Calu3 (cell line): Measurements from ENCODE around the gene SRSF11. TPM values are rescaled to one million over a fixed set of nuclear protein-coding genes. Genes with fewer than 3 reads are reported as not detected.

Source experiments
- BruUV-seq: library from RNA; stranded (reverse); fragments of 400-500 nt; replicated peaks from 2 replicates; lab custom pipeline; 2021; lab: Mats Ljungman, UMichigan
- CTCF ChIA-PET: fragments of 300-600 bp; sonication (Branson Sonifier 250); formaldehyde crosslinking; loops from one replicate; lab custom pipeline; 2022; ENCODE audit warnings: antibody characterized with exemption; lab: Charles Lee
- DNase-seq: peaks from one replicate; pipeline ENCODE4 v3.0.0; 2022
- H3K27ac Mint-ChIP-seq: one replicate; pipeline ENCODE4 v1.8.0; 2022; ENCODE audit warnings: mixed read lengths; ENCODE audit not compliant: unreplicated experiment
- H3K27me3 Mint-ChIP-seq: one replicate; pipeline ENCODE4 v1.8.0; 2022; ENCODE audit warnings: mixed read lengths; ENCODE audit not compliant: unreplicated experiment
- H3K36me3 Mint-ChIP-seq: one replicate; pipeline ENCODE4 v1.8.0; 2022; ENCODE audit warnings: mild to moderate bottlenecking, moderate library complexity, mixed read lengths; ENCODE audit not compliant: insufficient read depth, unreplicated experiment
- H3K4me1 Mint-ChIP-seq: one replicate; pipeline ENCODE4 v1.8.0; 2022; ENCODE audit warnings: mild to moderate bottlenecking, low read depth, mixed read lengths; ENCODE audit not compliant: unreplicated experiment
- H3K4me3 Mint-ChIP-seq: one replicate; pipeline ENCODE4 v1.8.0; 2022; ENCODE audit warnings: mild to moderate bottlenecking, low read depth, moderate library complexity, mixed read lengths; ENCODE audit not compliant: unreplicated experiment
- H3K9me3 Mint-ChIP-seq: one replicate; pipeline ENCODE4 v1.8.0; 2022; ENCODE audit warnings: low read depth, mixed read lengths; ENCODE audit not compliant: unreplicated experiment
- CTCF ChIP-seq: fragments of 200-600 bp; IDR thresholded peaks from one replicate; pipeline ENCODE4 v1.8.0; 2022; ENCODE audit warnings: antibody characterized with exemption; ENCODE audit not compliant: unreplicated experiment
- intact Hi-C: fragments of 100-400 bp; cut with micrococcal nuclease; formaldehyde crosslinking; loops from one replicate; pipeline ENCODE4 v1.10.0; 2022; ENCODE audit not compliant: unreplicated experiment
- total RNA-seq: library from RNA; stranded (reverse); gene quantifications from 2 replicates; pipeline ENCODE4 v1.2.3, GENCODE V29; 2022

SRSF11 gene
- total RNA-seq, 1 experiment from 2014 or later = 143 TPM

GRCh38 chr1:70247768-70248167 lies 26.6 kb downstream of the SRSF11 start:
- CTCF ChIA-PET = no interaction called here
- no peaks in the 10 kb centered on the region for H3K4me1 Mint-ChIP-seq
- TF ChIP-seq CTCF = no peak
- intact Hi-C loops = loop anchor here (10.0 kb wide), 1 partner anchor 267 kb away; no protein-coding TSS in a partner anchor
- H3K36me3 Mint-ChIP-seq = peaks cover 43% of the 10 kb centered on the region
- no peak for DNase-seq
- BruUV-seq = no TSS peak
- H3K27me3 Mint-ChIP-seq = no peaks in the 10 kb centered on the region
- no peak overlapping the region for H3K27ac Mint-ChIP-seq
- H3K9me3 Mint-ChIP-seq = no peaks in the 10 kb centered on the region
- no peak overlapping the region for H3K4me3 Mint-ChIP-seq

- no peak overlapping the region for H3K4me3 Mint-ChIP-seq
- H3K27me3 Mint-ChIP-seq = no peaks in the 10 kb centered on the region
- DNase-seq = no peak
- intact Hi-C loops = loop anchor here (10.0 kb wide), 1 partner anchor 266 kb away; no protein-coding TSS in a partner anchor
- H3K9me3 Mint-ChIP-seq = no peaks in the 10 kb centered on the region
- CTCF ChIA-PET = no interaction called here
- BruUV-seq = no TSS peak
- peaks cover 37% of the 10 kb centered on the region for H3K36me3 Mint-ChIP-seq
- H3K27ac Mint-ChIP-seq = peak overlapping the region; percentile 24
- no peak for TF ChIP-seq CTCF
- H3K4me1 Mint-ChIP-seq = no peaks in the 10 kb centered on the region
Observed at GRCh38 chr1:70248729-70249128, 27.5 kb downstream of the SRSF11 start.

GRCh38 chr1:70256664-70257063 lies 35.5 kb downstream of the SRSF11 start:
- no TSS peak for BruUV-seq
- no peaks in the 10 kb centered on the region for H3K9me3 Mint-ChIP-seq
- H3K27ac Mint-ChIP-seq = no peak overlapping the region

GRCh38 chr1:70264839-70265238 lies 43.7 kb downstream of the SRSF11 start:
- CTCF ChIA-PET = interaction anchor here (0.6 kb wide), 1 partner anchor 22 kb away, joined by 3 read pairs; no protein-coding TSS in a partner anchor
- Mint-ChIP-seq H3K27me3 (no peaks in the 10 kb centered on the region), H3K36me3 (no peaks in the 10 kb centered on the region), H3K27ac (no peak overlapping the region), H3K4me3 (no peak overlapping the region), H3K9me3 (no peaks in the 10 kb centered on the region), H3K4me1 (no peaks in the 10 kb centered on the region)
- no TSS peak for BruUV-seq
- no peak for TF ChIP-seq CTCF
- no peak for DNase-seq
- intact Hi-C loops = no loop called here

More at GRCh38 chr1:70256664-70257063, 35.5 kb downstream of the SRSF11 start:
- no peaks in the 10 kb centered on the region for H3K4me1 Mint-ChIP-seq
- no peaks in the 10 kb centered on the region for H3K27me3 Mint-ChIP-seq
- peaks cover 7% of the 10 kb centered on the region for H3K36me3 Mint-ChIP-seq
- TF ChIP-seq CTCF = no peak
- H3K4me3 Mint-ChIP-seq = no peak overlapping the region
- no peak for DNase-seq
- CTCF ChIA-PET = no interaction called here
- intact Hi-C loops = no loop called here
